Bronchial epithelial cell (primary cell): ENCODE results near the gene LSAMP. TPM values are rescaled to one million over a fixed set of nuclear protein-coding genes. Genes with fewer than 3 reads are reported as not detected.

Experiments
- DNase-seq: peaks from one replicate; pipeline ENCODE4 v3.0.0-alpha.2; 2010; ENCODE audit warnings: low read depth
- FAIRE-seq: peaks from 2 replicates; lab custom pipeline; 2011; peaks lifted over from hg19 to GRCh38; lab: Jason Lieb, UNC
- H3K27me3 ChIP-seq: 2 replicates; pipeline ENCODE4 v1.5.1; 2011; ENCODE audit warnings: low read length; ENCODE audit not compliant: control insufficient read depth, insufficient read depth
- H3K36me3 ChIP-seq: 2 replicates; pipeline ENCODE4 v1.5.1; 2011; ENCODE audit warnings: low read length; ENCODE audit not compliant: control insufficient read depth, insufficient read depth
- H3K4me3 ChIP-seq: 2 replicates; pipeline ENCODE4 v1.5.1; 2011; ENCODE audit warnings: mild to moderate bottlenecking, low read depth, low read length, control low read depth
- CTCF ChIP-seq: IDR thresholded peaks from 2 replicates; pipeline ENCODE4 v1.5.1; 2011; ENCODE audit warnings: mild to moderate bottlenecking, moderate library complexity, low read length, control low read depth, inconsistent platforms; ENCODE audit not compliant: insufficient read depth, severe bottlenecking
- total RNA-seq: library from RNA; depleted of rRNA; stranded (reverse); fragments of >200 nt; gene quantifications from 2 replicates; pipeline ENCODE4 v1.2.1, GENCODE V29; 2014

LSAMP gene
- total RNA-seq, 1 donor from 2014 or later: 0.26 TPM

- FAIRE-seq (no peak), DNase-seq (no peak)
- Histone ChIP-seq H3K4me3 (no peak overlapping the region), H3K36me3 (no peaks in the 10 kb centered on the region), H3K27me3 (no peaks in the 10 kb centered on the region)
- TF ChIP-seq CTCF: no peak
Measured at GRCh38 chr3:115814006-115814405, 631.3 kb downstream of the LSAMP start.

GRCh38 chr3:115808816-115809215 is 636.5 kb downstream of the LSAMP start:
- no peak for TF ChIP-seq CTCF
- H3K36me3 ChIP-seq: no peaks in the 10 kb centered on the region
- H3K27me3 ChIP-seq: no peaks in the 10 kb centered on the region
- H3K4me3 ChIP-seq: no peak overlapping the region
- no peak for FAIRE-seq
- DNase-seq: no peak

- Histone ChIP-seq H3K27me3 (no peaks in the 10 kb centered on the region), H3K4me3 (no peak overlapping the region), H3K36me3 (no peaks in the 10 kb centered on the region)
- no peak for DNase-seq
- no peak for TF ChIP-seq CTCF
- no peak for FAIRE-seq
Measured at GRCh38 chr3:115808244-115808643, 637.0 kb downstream of the LSAMP start.

GRCh38 chr3:115806501-115806900 is 638.8 kb downstream of the LSAMP start:
- no peak for FAIRE-seq
- DNase-seq: no peak
- no peak for TF ChIP-seq CTCF

GRCh38 chr3:115805520-115805919 is 639.8 kb downstream of the LSAMP start:
- TF ChIP-seq CTCF: no peak
- DNase-seq: no peak
- Histone ChIP-seq H3K4me3 (no peak overlapping the region), H3K36me3 (no peaks in the 10 kb centered on the region), H3K27me3 (no peaks in the 10 kb centered on the region)
- no peak for FAIRE-seq

More at GRCh38 chr3:115806501-115806900, 638.8 kb downstream of the LSAMP start:
- no peak overlapping the region for H3K4me3 ChIP-seq
- no peaks in the 10 kb centered on the region for H3K27me3 ChIP-seq
- H3K36me3 ChIP-seq: no peaks in the 10 kb centered on the region

- TF ChIP-seq CTCF: no peak
- H3K36me3 ChIP-seq: no peaks in the 10 kb centered on the region
- FAIRE-seq (no peak), DNase-seq (peak; percentile 98)
- H3K4me3 ChIP-seq: no peak overlapping the region
- no peaks in the 10 kb centered on the region for H3K27me3 ChIP-seq
Measured at GRCh38 chr3:115804713-115805119, 640.6 kb downstream of the LSAMP start.
